ENCODE data around the gene SOD3. TPM values are rescaled to one million over a fixed set of nuclear protein-coding genes. Genes with fewer than 3 reads are reported as not detected.

The SOD3 gene
- total and polyA plus RNA-seq, 10 donors = 4.0 to 28.8 (median 14.4) TPM

DNA sequence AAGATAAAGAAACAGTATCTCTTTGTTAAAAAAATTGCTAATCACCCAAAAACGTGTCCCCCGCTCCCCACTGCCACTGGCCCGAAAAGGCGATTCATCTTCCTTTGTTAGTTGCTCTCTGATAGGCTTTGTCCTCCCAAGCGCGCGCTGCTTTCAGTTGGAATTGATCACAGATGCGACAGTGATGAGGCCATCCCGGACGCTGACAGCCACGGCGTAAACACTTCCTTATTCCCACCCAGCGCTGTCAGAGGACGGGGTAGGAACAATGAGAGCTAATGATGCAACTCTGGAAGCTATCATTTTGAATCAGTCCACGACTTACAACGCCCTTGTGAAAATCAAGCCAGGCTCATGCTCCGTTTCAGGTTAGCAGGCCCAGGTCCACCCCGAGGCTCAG is 21.4 kb downstream of the SOD3 start:
- no peak for TF ChIP-seq POLR2A (IDR thresholded peaks at IDR 0.05)
- TF ChIP-seq, protein P1, sequence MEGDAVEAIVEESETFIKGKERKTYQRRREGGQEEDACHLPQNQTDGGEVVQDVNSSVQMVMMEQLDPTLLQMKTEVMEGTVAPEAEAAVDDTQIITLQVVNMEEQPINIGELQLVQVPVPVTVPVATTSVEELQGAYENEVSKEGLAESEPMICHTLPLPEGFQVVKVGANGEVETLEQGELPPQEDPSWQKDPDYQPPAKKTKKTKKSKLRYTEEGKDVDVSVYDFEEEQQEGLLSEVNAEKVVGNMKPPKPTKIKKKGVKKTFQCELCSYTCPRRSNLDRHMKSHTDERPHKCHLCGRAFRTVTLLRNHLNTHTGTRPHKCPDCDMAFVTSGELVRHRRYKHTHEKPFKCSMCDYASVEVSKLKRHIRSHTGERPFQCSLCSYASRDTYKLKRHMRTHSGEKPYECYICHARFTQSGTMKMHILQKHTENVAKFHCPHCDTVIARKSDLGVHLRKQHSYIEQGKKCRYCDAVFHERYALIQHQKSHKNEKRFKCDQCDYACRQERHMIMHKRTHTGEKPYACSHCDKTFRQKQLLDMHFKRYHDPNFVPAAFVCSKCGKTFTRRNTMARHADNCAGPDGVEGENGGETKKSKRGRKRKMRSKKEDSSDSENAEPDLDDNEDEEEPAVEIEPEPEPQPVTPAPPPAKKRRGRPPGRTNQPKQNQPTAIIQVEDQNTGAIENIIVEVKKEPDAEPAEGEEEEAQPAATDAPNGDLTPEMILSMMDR (IDR thresholded peaks at IDR 0.05 in 8 of 11, conservative IDR thresholded peaks at IDR 0.05 in 3 of 11) = no peak
- TF ChIP-seq POLR2AphosphoS5 (IDR thresholded peaks at IDR 0.05) = no peak
- H3K9me3 ChIP-seq = no peaks in the 10 kb centered on the region
- intact Hi-C loops (cut with DNase I; ENCODE audit: low total_unique reads) = no loop called here
- no peaks in the 10 kb centered on the region for H3K27me3 ChIP-seq (replicated peaks in 1 of 7)
- H3K36me3 ChIP-seq = peaks cover 0 to 38% (median 4%) of the 10 kb centered on the region in 6 donors
- no peak overlapping the region for H3K4me3 ChIP-seq
- H3K27ac ChIP-seq = no peak overlapping the region
- no peaks in the 10 kb centered on the region for H3K4me1 ChIP-seq
- DNase-seq = no peak
- 83 to 92% (median 86%) methylated on average over 18 of the region's 18 CpGs for WGBS, 5 donors

DNA sequence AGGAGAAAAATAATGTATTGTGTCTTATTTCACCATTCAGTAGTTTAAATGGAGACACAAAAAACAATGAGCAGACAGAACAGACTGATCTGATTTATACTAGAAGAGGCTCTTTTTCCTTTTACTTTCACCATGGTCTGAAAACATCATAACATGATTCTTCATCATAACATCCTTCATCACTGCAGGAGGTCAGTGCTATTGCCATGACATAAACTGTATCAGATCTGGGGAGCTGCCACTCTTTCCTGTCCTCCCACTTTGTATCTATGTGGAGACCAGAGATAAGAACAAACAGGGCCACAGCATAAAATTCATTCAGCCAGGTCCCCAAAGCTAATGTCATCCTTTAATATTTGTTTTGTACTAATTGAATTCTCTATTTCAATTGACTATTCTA is 25.2 kb downstream of the SOD3 start:
- no peak for TF ChIP-seq POLR2AphosphoS5 (IDR thresholded peaks at IDR 0.05)
- TF ChIP-seq, protein P1 (IDR thresholded peaks at IDR 0.05 in 8 of 11, conservative IDR thresholded peaks at IDR 0.05 in 3 of 11) = no peak
- TF ChIP-seq POLR2A (IDR thresholded peaks at IDR 0.05) = no peak
- intact Hi-C loops (cut with DNase I; ENCODE audit: low total_unique reads) = no loop called here
- H3K27ac ChIP-seq = no peak overlapping the region

DNA sequence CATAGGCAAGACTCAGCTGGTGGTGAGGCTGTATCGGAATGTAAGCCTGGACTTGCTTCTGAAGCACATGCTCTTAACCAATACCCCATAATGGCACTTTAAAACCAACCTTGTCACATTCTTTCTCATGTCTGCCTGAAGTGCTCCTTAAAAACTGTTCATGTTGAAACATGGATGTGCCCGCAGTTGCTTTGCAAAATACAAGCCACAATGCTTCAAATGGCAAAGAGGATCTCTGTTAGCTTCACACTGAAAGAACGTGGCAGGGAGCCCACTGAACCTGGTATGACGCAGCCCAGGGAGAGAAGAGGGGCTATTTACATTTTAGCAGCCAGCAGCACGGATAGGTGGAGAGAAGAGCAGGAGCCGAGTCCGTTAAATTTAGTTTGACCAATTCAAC is 29.3 kb downstream of the SOD3 start:
- no peaks in the 10 kb centered on the region for H3K9me3 ChIP-seq
- DNase-seq = no peak
- 86 to 95% (median 92%) methylated on average over 7 of the region's 7 CpGs for WGBS, 5 donors

More for the DNA sequence above, 25.2 kb downstream of the SOD3 start:
- Histone ChIP-seq H3K9me3 (no peaks in the 10 kb centered on the region), H3K36me3 (peaks cover 0 to 43% (median 4%) of the 10 kb centered on the region in 6 donors), H3K27me3 (replicated peaks in 1 of 7) (no peaks in the 10 kb centered on the region), H3K4me3 (no peak overlapping the region), H3K4me1 (no peaks in the 10 kb centered on the region)
- no peak for DNase-seq

DNA sequence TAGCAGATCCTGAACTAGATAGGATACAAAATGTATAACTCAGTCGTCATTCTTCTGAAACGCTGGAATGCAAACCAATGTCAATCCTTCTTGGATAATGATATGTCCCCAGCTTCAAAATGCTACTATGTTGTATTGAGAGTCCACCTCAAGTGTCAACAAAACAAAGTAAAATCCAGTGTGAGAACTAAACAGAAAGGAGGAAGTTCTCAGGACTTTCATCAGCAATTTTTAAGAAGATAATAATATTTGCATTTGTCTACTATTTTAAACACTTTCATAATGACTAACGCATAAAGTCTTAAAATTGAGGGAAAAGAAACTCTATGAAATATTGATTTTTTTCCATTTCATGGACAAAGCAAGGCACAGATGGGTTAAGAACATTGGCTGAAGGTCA is 36.3 kb downstream of the SOD3 start:
- TF ChIP-seq, protein P1 (IDR thresholded peaks at IDR 0.05 in 8 of 11, conservative IDR thresholded peaks at IDR 0.05 in 3 of 11) = no peak
- TF ChIP-seq POLR2A (IDR thresholded peaks at IDR 0.05) (no peak), POLR2AphosphoS5 (IDR thresholded peaks at IDR 0.05) (no peak)
- intact Hi-C loops (cut with DNase I; ENCODE audit: low total_unique reads) = no loop called here

More for the DNA sequence above, 29.3 kb downstream of the SOD3 start:
- Histone ChIP-seq H3K4me3 (no peak overlapping the region), H3K27ac (no peak overlapping the region), H3K27me3 (replicated peaks in 1 of 7) (no peaks in the 10 kb centered on the region), H3K4me1 (no peaks in the 10 kb centered on the region), H3K36me3 (peaks cover 0 to 28% (median 0%) of the 10 kb centered on the region in 6 donors)
- TF ChIP-seq, protein P1 (IDR thresholded peaks at IDR 0.05 in 8 of 11, conservative IDR thresholded peaks at IDR 0.05 in 3 of 11) = no peak
- TF ChIP-seq POLR2A (IDR thresholded peaks at IDR 0.05) = no peak
- no peak for TF ChIP-seq POLR2AphosphoS5 (IDR thresholded peaks at IDR 0.05)
- intact Hi-C loops (cut with DNase I; ENCODE audit: low total_unique reads) = no loop called here

More for the DNA sequence above, 36.3 kb downstream of the SOD3 start:
- 87 to 90% (median 89%) methylated on average over 3 of the region's 3 CpGs for WGBS, 5 donors
- Histone ChIP-seq H3K4me3 (no peak overlapping the region), H3K27me3 (replicated peaks in 1 of 7) (no peaks in the 10 kb centered on the region), H3K27ac (no peak overlapping the region), H3K9me3 (no peaks in the 10 kb centered on the region), H3K36me3 (peaks cover 0 to 60% (median 8%) of the 10 kb centered on the region in 6 donors), H3K4me1 (no peaks in the 10 kb centered on the region)
- no peak for DNase-seq

Data from spleen (tissue), 11 donors.